Stimulated activated CD8-positive, alpha-beta memory T cell treated with anti-CD3 and anti-CD28 coated beads, Interleukin-12 subunit alpha, Interleukin-12 subunit beta, amount 100 ng/mL, for 4 hours (primary cell): ENCODE results near the gene ANO9.
"Not testable (repeated sequence)": the region's sequence is repeated elsewhere in the genome, so short reads cannot be mapped to it uniquely, and the experiment has no call there.

ENCODE experiments used
- DNase-seq: peaks from one replicate; pipeline ENCODE4 v3.0.0-alpha.2; 2020; ENCODE audit warnings: low read depth

ANO9 gene

GRCh38 chr11:452203-452744 lies 10.5 kb upstream of the ANO9 start:
- DNase-seq = no peak

GRCh38 chr11:451738-452137 lies 9.9 kb upstream of the ANO9 start:
- no peak for DNase-seq

GRCh38 chr11:450809-451451 lies 9.1 kb upstream of the ANO9 start:
- peak; percentile 59 for DNase-seq

- DNase-seq = peak; percentile 88
Measured at GRCh38 chr11:449889-450808, 8.3 kb upstream of the ANO9 start, which contains the start of gene PTDSS2. PTDSS2 (plus strand) TSS chr11:450279; CDS start chr11:450456, 177 bp downstream.

- peak; percentile 92 for DNase-seq
Measured at GRCh38 chr11:447923-448731, 6.3 kb upstream of the ANO9 start.

- DNase-seq = no peak
Measured at GRCh38 chr11:446891-447290, 5.1 kb upstream of the ANO9 start.

- no peak for DNase-seq
Measured at GRCh38 chr11:445765-446588, 4.2 kb upstream of the ANO9 start.

GRCh38 chr11:444396-445144 lies 2.8 kb upstream of the ANO9 start:
- no peak for DNase-seq

GRCh38 chr11:443542-444199 lies 1.9 kb upstream of the ANO9 start:
- no peak for DNase-seq

- no peak for DNase-seq
Measured at GRCh38 chr11:442611-443081, 835 bp upstream of the ANO9 start.

- DNase-seq = no peak
Measured at GRCh38 chr11:441043-441417, 781 bp downstream of the ANO9 start.

GRCh38 chr11:440065-441042 lies 1.5 kb downstream of the ANO9 start:
- DNase-seq = no peak

GRCh38 chr11:439315-440064 lies 2.3 kb downstream of the ANO9 start:
- no peak for DNase-seq

GRCh38 chr11:438101-438844 lies 3.5 kb downstream of the ANO9 start:
- no peak for DNase-seq

- DNase-seq = no peak
Measured at GRCh38 chr11:437228-437870, 4.5 kb downstream of the ANO9 start.

GRCh38 chr11:434999-435740 lies 6.6 kb downstream of the ANO9 start:
- DNase-seq = not testable (repeated sequence)
